ENCODE data around the gene SLC25A44. TPM values are rescaled to one million over a fixed set of nuclear protein-coding genes. Genes with fewer than 3 reads are reported as not detected.

Gene SLC25A44
- total and polyA plus RNA-seq, 8 donors, result 14.3 to 29.1 (median 19.1) TPM

- Histone ChIP-seq H3K9me3 (no peaks in the 10 kb centered on the region), H3K36me3 (peaks cover 0 to 51% of the 10 kb centered on the region in 2 donors), H3K4me3 (no peak overlapping the region), H3K4me1 (peaks cover 6 to 63% of the 10 kb centered on the region in 2 donors), H3K27me3 (no peaks in the 10 kb centered on the region), H3K27ac (no peak overlapping the region)
- no peak for TF ChIP-seq CTCF (IDR thresholded peaks at IDR 0.05)
- DNase-seq, result no peak
- no peak for ATAC-seq
- intact Hi-C loops (cut with DNase I), result no loop called here
Observed at GRCh38 chr1:156157506-156157905, 36.4 kb upstream of the SLC25A44 start.

GRCh38 chr1:156157966-156158365, 35.9 kb upstream of the SLC25A44 start:
- Histone ChIP-seq H3K36me3 (peaks cover 0 to 56% of the 10 kb centered on the region in 2 donors), H3K27me3 (no peaks in the 10 kb centered on the region), H3K9me3 (no peaks in the 10 kb centered on the region), H3K27ac (no peak overlapping the region), H3K4me1 (peaks cover 7 to 63% of the 10 kb centered on the region in 2 donors), H3K4me3 (no peak overlapping the region)
- ATAC-seq (no peak), DNase-seq (no peak)
- no peak for TF ChIP-seq CTCF (IDR thresholded peaks at IDR 0.05)
- intact Hi-C loops (cut with DNase I), result no loop called here

- H3K4me1 ChIP-seq, result peaks cover 11 to 69% of the 10 kb centered on the region in 2 donors
- peaks cover 0 to 71% of the 10 kb centered on the region in 2 donors for H3K36me3 ChIP-seq
- ATAC-seq (no peak), DNase-seq (no peak)
- peak overlapping the region in 1 of 2 donors; percentile 63 for H3K27ac ChIP-seq
- no peaks in the 10 kb centered on the region for H3K9me3 ChIP-seq
- no peaks in the 10 kb centered on the region for H3K27me3 ChIP-seq
- H3K4me3 ChIP-seq, result peak overlapping the region in 1 of 2 donors; percentile 26
- intact Hi-C loops (cut with DNase I), result no loop called here
- no peak for TF ChIP-seq CTCF (IDR thresholded peaks at IDR 0.05)
Observed at GRCh38 chr1:156160000-156160742, 33.7 kb upstream of the SLC25A44 start.

GRCh38 chr1:156160743-156161171, 33.1 kb upstream of the SLC25A44 start:
- H3K36me3 ChIP-seq, result peaks cover 0 to 75% of the 10 kb centered on the region in 2 donors
- peak overlapping the region in 1 of 2 donors; percentile 26 for H3K4me3 ChIP-seq
- DNase-seq (peak; percentile 77 to 90 (median 82)), ATAC-seq (peak; percentile 65)
- intact Hi-C loops (cut with DNase I), result no loop called here
- H3K27me3 ChIP-seq, result no peaks in the 10 kb centered on the region
- peaks cover 11 to 64% of the 10 kb centered on the region in 2 donors for H3K4me1 ChIP-seq
- no peaks in the 10 kb centered on the region for H3K9me3 ChIP-seq
- TF ChIP-seq CTCF (IDR thresholded peaks at IDR 0.05), result no peak
- peak overlapping the region in 1 of 2 donors; percentile 63 for H3K27ac ChIP-seq

- peak overlapping the region; percentile 65 to 67 for H3K27ac ChIP-seq
- H3K36me3 ChIP-seq, result peaks cover 0 to 81% of the 10 kb centered on the region in 2 donors
- ATAC-seq, result peak; percentile 81
Observed at GRCh38 chr1:156162430-156163037, 31.4 kb upstream of the SLC25A44 start.

More at GRCh38 chr1:156162430-156163037, 31.4 kb upstream of the SLC25A44 start:
- TF ChIP-seq CTCF (IDR thresholded peaks at IDR 0.05), result no peak
- Histone ChIP-seq H3K9me3 (no peaks in the 10 kb centered on the region), H3K4me1 (peaks cover 11 to 54% of the 10 kb centered on the region in 2 donors), H3K27me3 (no peaks in the 10 kb centered on the region), H3K4me3 (no peak overlapping the region)
- peak in 1 of 4 donors; percentile 60 for DNase-seq
- intact Hi-C loops (cut with DNase I), result no loop called here
